ENCODE data around the gene FBXO40.

Gene FBXO40

GRCh38 chr3:121661376-121661775 is 68.2 kb downstream of the FBXO40 start:
- peak overlapping the region; percentile 98 for H3K27ac Mint-ChIP-seq
- H3K27me3 Mint-ChIP-seq = no peaks in the 10 kb centered on the region
- peaks cover 91% of the 10 kb centered on the region for H3K36me3 Mint-ChIP-seq (ENCODE audit: low read depth)
- H3K4me3 Mint-ChIP-seq = peak overlapping the region; percentile 89
- intact Hi-C loops (cut with micrococcal nuclease) = loop anchor here (2.0 kb wide), 2 partner anchors 87 to 115 kb away; partner anchors contain the start of gene GOLGB1
- H3K9me3 Mint-ChIP-seq = no peaks in the 10 kb centered on the region
- peaks cover 73% of the 10 kb centered on the region for H3K4me1 Mint-ChIP-seq (ENCODE audit: low read depth)

DNA sequence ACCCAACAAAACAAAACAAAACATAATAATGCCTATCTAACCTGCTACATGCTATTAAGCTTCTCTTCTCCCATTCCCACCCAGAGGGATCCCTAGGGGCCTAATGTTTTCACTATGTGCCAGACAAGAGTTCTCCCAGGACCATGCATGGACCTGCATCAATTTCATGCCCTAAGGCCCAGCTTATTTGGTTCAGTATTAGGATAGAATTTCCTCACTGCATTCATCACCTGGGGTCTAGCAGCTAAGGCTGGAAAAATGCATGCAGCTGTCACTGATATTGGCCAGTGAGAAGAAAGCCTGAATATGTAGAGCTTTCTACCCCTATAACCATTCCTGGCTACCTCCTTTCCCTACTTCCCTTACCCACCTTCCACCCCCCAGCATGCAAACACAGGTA is 69.6 kb downstream of the FBXO40 start:
- H3K27ac Mint-ChIP-seq = peak overlapping the region; percentile 22
- H3K4me1 Mint-ChIP-seq (ENCODE audit: low read depth) = peaks cover 73% of the 10 kb centered on the region
- H3K27me3 Mint-ChIP-seq = no peaks in the 10 kb centered on the region
- peaks cover 88% of the 10 kb centered on the region for H3K36me3 Mint-ChIP-seq (ENCODE audit: low read depth)
- intact Hi-C loops (cut with micrococcal nuclease) = no loop called here
- H3K9me3 Mint-ChIP-seq = no peaks in the 10 kb centered on the region
- no peak overlapping the region for H3K4me3 Mint-ChIP-seq

DNA sequence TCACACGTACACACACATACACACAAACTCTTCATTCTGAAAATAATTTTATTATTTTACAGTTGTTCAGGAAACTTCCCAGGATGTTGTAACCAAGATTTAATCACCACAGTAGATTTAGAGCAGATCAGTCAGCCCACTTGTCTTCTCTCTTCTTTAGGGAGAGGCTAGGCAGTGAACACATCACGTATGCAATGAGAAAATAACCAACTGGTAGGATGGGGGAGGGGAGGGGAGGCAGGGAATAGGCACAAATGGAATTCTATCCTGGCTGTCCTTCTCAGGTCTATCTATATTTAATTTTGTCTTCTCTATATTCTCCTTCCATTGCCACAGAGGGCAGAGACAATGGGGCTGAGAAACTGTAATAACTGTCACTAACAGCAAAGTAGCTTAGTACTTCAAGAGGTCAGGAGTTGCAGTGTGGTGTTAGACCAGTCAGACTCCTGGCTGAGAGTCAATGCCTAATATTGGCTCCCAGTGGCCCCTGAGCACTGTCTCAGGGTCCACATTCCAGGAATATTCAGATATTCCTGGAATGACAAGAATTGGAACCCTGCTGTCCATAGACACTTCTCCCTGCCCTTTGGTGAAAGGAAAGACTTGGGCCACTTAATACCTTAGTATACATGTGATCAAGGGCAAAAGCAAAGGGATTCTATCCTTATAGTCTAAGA is 70.1 kb downstream of the FBXO40 start:
- Mint-ChIP-seq H3K27me3 (no peaks in the 10 kb centered on the region), H3K9me3 (no peaks in the 10 kb centered on the region), H3K4me3 (no peak overlapping the region), H3K4me1 (ENCODE audit: low read depth) (peaks cover 72% of the 10 kb centered on the region), H3K36me3 (ENCODE audit: low read depth) (peaks cover 87% of the 10 kb centered on the region), H3K27ac (no peak overlapping the region)
- intact Hi-C loops (cut with micrococcal nuclease) = no loop called here

- intact Hi-C loops (cut with micrococcal nuclease) = no loop called here
- peaks cover 64% of the 10 kb centered on the region for H3K4me1 Mint-ChIP-seq (ENCODE audit: low read depth)
- H3K27ac Mint-ChIP-seq = peak overlapping the region; percentile 45
- H3K27me3 Mint-ChIP-seq = no peaks in the 10 kb centered on the region
- H3K9me3 Mint-ChIP-seq = no peaks in the 10 kb centered on the region
- no peak overlapping the region for H3K4me3 Mint-ChIP-seq
- H3K36me3 Mint-ChIP-seq (ENCODE audit: low read depth) = peaks cover 76% of the 10 kb centered on the region
Observed at GRCh38 chr3:121665488-121665887, 72.3 kb downstream of the FBXO40 start.

- H3K4me1 Mint-ChIP-seq (ENCODE audit: low read depth) = peaks cover 57% of the 10 kb centered on the region
- peak overlapping the region; percentile 45 for H3K27ac Mint-ChIP-seq
- intact Hi-C loops (cut with micrococcal nuclease) = no loop called here
- peaks cover 75% of the 10 kb centered on the region for H3K36me3 Mint-ChIP-seq (ENCODE audit: low read depth)
- H3K9me3 Mint-ChIP-seq = no peaks in the 10 kb centered on the region
- H3K4me3 Mint-ChIP-seq = peak overlapping the region; percentile 6
- no peaks in the 10 kb centered on the region for H3K27me3 Mint-ChIP-seq
Observed at GRCh38 chr3:121667333-121667732, 74.2 kb downstream of the FBXO40 start.

GRCh38 chr3:121670676-121671075 is 77.5 kb downstream of the FBXO40 start:
- no peaks in the 10 kb centered on the region for H3K27me3 Mint-ChIP-seq
- intact Hi-C loops (cut with micrococcal nuclease) = no loop called here
- no peak overlapping the region for H3K27ac Mint-ChIP-seq
- no peak overlapping the region for H3K4me3 Mint-ChIP-seq
- H3K9me3 Mint-ChIP-seq = no peaks in the 10 kb centered on the region
- peaks cover 68% of the 10 kb centered on the region for H3K36me3 Mint-ChIP-seq (ENCODE audit: low read depth)
- peaks cover 47% of the 10 kb centered on the region for H3K4me1 Mint-ChIP-seq (ENCODE audit: low read depth)

DNA sequence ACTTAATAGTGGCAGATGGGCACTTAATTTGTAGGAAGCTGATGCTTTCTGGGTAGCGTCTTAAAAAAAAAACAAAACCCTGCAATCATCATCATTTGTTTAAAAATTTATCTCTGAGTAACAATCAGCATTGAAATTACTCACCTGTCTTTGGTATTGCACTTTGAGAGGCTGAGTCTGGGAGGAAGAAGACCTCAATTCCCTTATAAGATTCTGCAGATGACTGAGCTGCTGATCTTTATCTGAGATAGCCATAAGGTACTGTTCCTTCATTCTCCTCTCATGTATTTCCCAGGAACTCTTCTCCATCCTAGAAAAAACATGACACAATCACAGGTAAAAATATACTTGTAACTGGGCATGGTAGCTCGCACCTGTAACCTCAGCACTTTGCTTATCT is 84.0 kb downstream of the FBXO40 start:
- H3K27me3 Mint-ChIP-seq = no peaks in the 10 kb centered on the region
- H3K4me1 Mint-ChIP-seq (ENCODE audit: low read depth) = no peaks in the 10 kb centered on the region
- no peak overlapping the region for H3K4me3 Mint-ChIP-seq
- intact Hi-C loops (cut with micrococcal nuclease) = no loop called here
- peaks cover 87% of the 10 kb centered on the region for H3K36me3 Mint-ChIP-seq (ENCODE audit: low read depth)
- H3K27ac Mint-ChIP-seq = no peak overlapping the region
- no peaks in the 10 kb centered on the region for H3K9me3 Mint-ChIP-seq

All from dendritic cell treated with granulocyte-macrophage colony-stimulating factor and Interleukin-4, amounts not matched to agents 40 ng/mL and 50 ng/mL, for 4 days (primary cell).